Esophagus squamous epithelium (tissue), 5 donors: Measurements from ENCODE around the gene GNB3. TPM values are rescaled to one million over a fixed set of nuclear protein-coding genes. Genes with fewer than 3 reads are reported as not detected.

ENCODE experiments used
- DNase-seq: peaks from one replicate; lab custom pipeline; 2025; lab: John Stamatoyannopoulos, UW
- H3K27ac ChIP-seq, 4 donors: fragments of 200-600 bp; sonication (generic); one replicate each; pipeline ENCODE4 v1.5.1; 2016 to 2019; ENCODE audit warnings: mild to moderate bottlenecking in 1 of 4
- H3K27me3 ChIP-seq, 4 donors: fragments of 200-600 bp; sonication (generic); 1 replicate in 3 of 4; 2 replicates in 1 of 4; pipeline versions ENCODE4 v1.5.1 to v1.6.0; 2017 to 2021; ENCODE audit warnings: antibody characterized with exemption in 1 of 4
- H3K36me3 ChIP-seq, 3 donors: fragments of 200-600 bp; sonication (generic); one replicate each; pipeline ENCODE4 v1.5.1; 2016 to 2019
- H3K4me1 ChIP-seq, 3 donors: fragments of 200-600 bp; sonication (generic); one replicate each; pipeline ENCODE4 v1.5.1; 2017 to 2019
- H3K4me3 ChIP-seq, 4 donors: fragments of 200-600 bp; sonication (generic); 1 replicate in 3 of 4; 2 replicates in 1 of 4; pipeline ENCODE4 v1.5.1; 2016 to 2019; ENCODE audit warnings: mild to moderate bottlenecking in 2 of 4, moderate library complexity in 1 of 4
- H3K9me3 ChIP-seq, 3 donors: fragments of 200-600 bp; sonication (generic); one replicate each; pipeline ENCODE4 v1.5.1; 2016 to 2019
- POLR2A ChIP-seq, 4 donors: fragments of 450-650 bp; IDR thresholded peaks; one replicate each; pipeline ENCODE4 v1.6.1; 2017; ENCODE audit warnings: antibody characterized with exemption in 4 of 4, mild to moderate bottlenecking in 4 of 4, moderate library complexity in 3 of 4
- WGBS, 2 donors: methylation state at CpG; one replicate each; pipeline ENCODE4 v1.1.5; 2018; 5-methylcytosine and 5-hydroxymethylcytosine counted together
- intact Hi-C: fragments of 100-400 bp; cut with DNase I; formaldehyde crosslinking; loops from one replicate; pipeline ENCODE4 v1.15.0; 2022
- total RNA-seq, 4 donors: library from RNA; depleted of rRNA; stranded (reverse); fragments of >200 nt; gene quantifications; one replicate each; pipeline ENCODE4 v1.1.0, GENCODE V29; 2016
- TF ChIP-seq, protein P1 (sequence below), 6 experiments: fragments of 450-650 bp in 4 of 6; fragments of 200-600 bp in 2 of 6; sonication (generic) in 2 of 6; IDR thresholded peaks; one replicate each; pipeline ENCODE4 v1.5.1; 2016 to 2019; ENCODE audit warnings: antibody characterized with exemption in 6 of 6, mild to moderate bottlenecking in 4 of 6, moderate library complexity in 4 of 6
- donor health status: DM: yes; HTN: yes; CAD: no.

The GNB3 gene
- under 1 TPM in 1 of 4 donors, not detected in 3; 0.76 TPM for total RNA-seq

DNA sequence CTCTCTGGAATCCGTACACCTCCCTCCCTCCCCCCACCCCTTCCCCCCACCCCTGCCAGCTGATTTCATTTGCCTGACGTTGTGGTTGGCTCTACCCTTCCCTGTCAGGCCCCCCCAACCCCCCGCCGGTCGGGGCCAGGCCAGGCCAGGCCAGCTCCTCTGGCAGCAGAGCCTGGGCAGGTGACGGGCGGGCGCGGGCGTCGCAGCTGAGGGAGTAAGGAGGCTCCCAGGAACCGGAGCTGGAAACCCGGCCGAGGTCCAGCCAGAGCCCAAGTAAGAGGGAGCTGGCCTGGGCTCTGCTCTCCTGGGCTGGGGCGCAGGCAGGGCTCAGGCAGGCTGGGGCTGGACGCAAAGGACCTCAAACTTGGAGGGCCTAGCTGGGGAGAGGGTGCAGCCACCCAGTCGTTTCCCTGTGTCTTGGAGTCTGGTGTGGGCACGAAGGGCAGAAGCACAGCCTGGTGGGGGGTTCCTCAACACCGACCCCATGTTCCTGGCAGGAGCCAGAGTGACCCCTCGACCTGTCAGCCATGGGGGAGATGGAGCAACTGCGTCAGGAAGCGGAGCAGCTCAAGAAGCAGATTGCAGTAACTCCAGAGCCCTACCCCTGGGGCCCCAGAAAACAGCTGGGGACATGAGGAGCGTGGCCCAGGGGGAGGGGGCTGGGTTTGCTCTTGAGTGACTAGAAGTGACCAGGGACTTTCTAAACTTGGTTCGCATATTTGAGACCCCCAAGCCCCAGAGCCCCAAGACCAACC is at the start of gene GNB3:
GNB3 (plus strand) TSS at position 165 of the 755 bp plus-strand sequence; CDS start at position 528, 363 bp downstream.
- intact Hi-C loops: no loop called here
- 22 to 66% methylated on average over 2 to 6 of the region's 24 CpGs for WGBS, 2 donors
- Histone ChIP-seq H3K4me1 (no peaks in the 10 kb centered on the region), H3K27me3 (no peaks in the 10 kb centered on the region), H3K36me3 (peaks cover 0 to 45% (median 0%) of the 10 kb centered on the region in 3 donors), H3K9me3 (no peaks in the 10 kb centered on the region), H3K4me3 (no peak within 1 kb of the TSS), H3K27ac (peak within 1 kb of the TSS in 1 of 4 donors; percentile 44)
- TF ChIP-seq, protein P1, sequence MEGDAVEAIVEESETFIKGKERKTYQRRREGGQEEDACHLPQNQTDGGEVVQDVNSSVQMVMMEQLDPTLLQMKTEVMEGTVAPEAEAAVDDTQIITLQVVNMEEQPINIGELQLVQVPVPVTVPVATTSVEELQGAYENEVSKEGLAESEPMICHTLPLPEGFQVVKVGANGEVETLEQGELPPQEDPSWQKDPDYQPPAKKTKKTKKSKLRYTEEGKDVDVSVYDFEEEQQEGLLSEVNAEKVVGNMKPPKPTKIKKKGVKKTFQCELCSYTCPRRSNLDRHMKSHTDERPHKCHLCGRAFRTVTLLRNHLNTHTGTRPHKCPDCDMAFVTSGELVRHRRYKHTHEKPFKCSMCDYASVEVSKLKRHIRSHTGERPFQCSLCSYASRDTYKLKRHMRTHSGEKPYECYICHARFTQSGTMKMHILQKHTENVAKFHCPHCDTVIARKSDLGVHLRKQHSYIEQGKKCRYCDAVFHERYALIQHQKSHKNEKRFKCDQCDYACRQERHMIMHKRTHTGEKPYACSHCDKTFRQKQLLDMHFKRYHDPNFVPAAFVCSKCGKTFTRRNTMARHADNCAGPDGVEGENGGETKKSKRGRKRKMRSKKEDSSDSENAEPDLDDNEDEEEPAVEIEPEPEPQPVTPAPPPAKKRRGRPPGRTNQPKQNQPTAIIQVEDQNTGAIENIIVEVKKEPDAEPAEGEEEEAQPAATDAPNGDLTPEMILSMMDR (IDR thresholded peaks at IDR 0.05): no peak
- no peak for TF ChIP-seq POLR2A (IDR thresholded peaks at IDR 0.05)
- DNase-seq: no peak

DNA sequence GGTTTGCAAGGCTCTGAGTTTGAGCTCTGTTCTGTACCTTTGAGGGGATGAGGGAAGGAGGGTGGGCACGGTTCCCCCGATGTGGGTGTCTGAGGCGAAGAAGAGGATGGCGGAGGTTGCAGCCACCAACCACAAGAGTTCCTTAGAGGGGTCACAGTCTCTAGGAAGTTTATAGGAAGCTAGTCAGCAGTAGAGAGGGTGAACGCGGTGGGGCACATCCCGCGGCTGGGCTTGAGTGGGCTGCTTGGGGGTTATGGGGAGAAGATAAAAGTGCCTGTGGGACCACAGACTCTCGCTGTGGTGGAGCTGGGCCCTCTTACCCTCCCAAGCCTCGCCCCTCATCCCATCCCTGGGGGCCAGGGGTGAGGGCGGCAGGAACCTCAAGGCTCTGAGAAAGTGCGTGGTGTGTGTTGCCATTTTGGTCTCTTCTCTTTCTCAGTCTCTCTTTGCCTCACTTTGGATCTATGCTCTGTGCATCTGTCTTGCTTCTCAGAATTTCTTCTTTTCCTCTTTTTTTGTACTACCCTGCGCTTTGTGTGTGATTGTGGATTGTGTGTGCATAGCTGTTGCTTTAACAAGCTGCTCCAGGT is 48.7 kb upstream of the GNB3 start:
- Histone ChIP-seq H3K4me1 (peaks cover 0 to 18% (median 6%) of the 10 kb centered on the region in 3 donors), H3K36me3 (no peaks in the 10 kb centered on the region), H3K9me3 (no peaks in the 10 kb centered on the region), H3K27ac (peak overlapping the region in 3 of 4 donors; percentile 30 to 59 (median 52)), H3K27me3 (no peaks in the 10 kb centered on the region), H3K4me3 (peak overlapping the region in 2 of 4 donors; percentile 17 to 39)
- TF ChIP-seq, protein P1 (IDR thresholded peaks at IDR 0.05): no peak
- TF ChIP-seq POLR2A (IDR thresholded peaks at IDR 0.05): no peak
- WGBS, 2 donors: 66 to 75% methylated on average over 13 of the region's 13 CpGs
- no peak for DNase-seq
- intact Hi-C loops: no loop called here

- Histone ChIP-seq H3K4me1 (peaks cover 0 to 18% (median 6%) of the 10 kb centered on the region in 3 donors), H3K27ac (peak overlapping the region in 1 of 4 donors; percentile 59), H3K4me3 (peak overlapping the region in 2 of 4 donors; percentile 17 to 39), H3K36me3 (no peaks in the 10 kb centered on the region), H3K9me3 (no peaks in the 10 kb centered on the region), H3K27me3 (no peaks in the 10 kb centered on the region)
- intact Hi-C loops: no loop called here
- no peak for TF ChIP-seq POLR2A (IDR thresholded peaks at IDR 0.05)
- TF ChIP-seq, protein P1 (IDR thresholded peaks at IDR 0.05): no peak
- WGBS, 2 donors: 28 to 30% methylated on average over 8 to 9 of the region's 12 CpGs
- no peak for DNase-seq
These were observed 48.1 kb upstream of the GNB3 start for GRCh38 chr12:6792522-6793201.

DNA sequence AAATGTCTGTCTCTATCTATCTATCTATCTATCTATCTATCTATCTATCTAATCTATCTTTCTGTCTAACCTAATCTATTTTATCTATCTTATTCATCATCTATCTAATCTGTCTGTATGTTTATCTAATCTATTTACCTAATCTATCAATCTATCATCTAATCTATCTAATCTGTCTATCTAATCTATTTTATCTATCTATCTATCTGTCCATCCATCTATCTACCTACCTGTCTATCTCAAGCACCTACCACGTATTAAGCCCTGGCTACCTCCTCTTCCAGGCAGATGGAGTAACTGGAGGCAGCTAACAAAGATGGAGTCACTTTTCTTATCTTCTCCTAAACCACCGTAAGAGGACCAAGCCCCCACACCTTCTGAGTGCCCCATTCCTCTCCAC is 45.6 kb upstream of the GNB3 start:
- TF ChIP-seq POLR2A (IDR thresholded peaks at IDR 0.05): no peak
- TF ChIP-seq, protein P1 (IDR thresholded peaks at IDR 0.05): no peak
- Histone ChIP-seq H3K27ac (no peak overlapping the region), H3K4me3 (no peak overlapping the region), H3K9me3 (no peaks in the 10 kb centered on the region), H3K27me3 (no peaks in the 10 kb centered on the region), H3K4me1 (peaks cover 0 to 10% (median 6%) of the 10 kb centered on the region in 3 donors), H3K36me3 (no peaks in the 10 kb centered on the region)
- no peak for DNase-seq
- WGBS, 2 donors: 80% methylated on average over 2 of the region's 2 CpGs
- intact Hi-C loops: no loop called here
